GM18873 (cell line): ENCODE data around the gene MAPK12.

Source experiments
- ATAC-seq: cut with Tn5 transposase; IDR thresholded peaks from one replicate; pipeline ENCODE4 v1.9.1; 2021; ENCODE audit warnings: mild to moderate bottlenecking, moderate library complexity, moderate number of reproducible peaks; ENCODE audit not compliant: unreplicated experiment, low FRiP score

MAPK12 gene

DNA sequence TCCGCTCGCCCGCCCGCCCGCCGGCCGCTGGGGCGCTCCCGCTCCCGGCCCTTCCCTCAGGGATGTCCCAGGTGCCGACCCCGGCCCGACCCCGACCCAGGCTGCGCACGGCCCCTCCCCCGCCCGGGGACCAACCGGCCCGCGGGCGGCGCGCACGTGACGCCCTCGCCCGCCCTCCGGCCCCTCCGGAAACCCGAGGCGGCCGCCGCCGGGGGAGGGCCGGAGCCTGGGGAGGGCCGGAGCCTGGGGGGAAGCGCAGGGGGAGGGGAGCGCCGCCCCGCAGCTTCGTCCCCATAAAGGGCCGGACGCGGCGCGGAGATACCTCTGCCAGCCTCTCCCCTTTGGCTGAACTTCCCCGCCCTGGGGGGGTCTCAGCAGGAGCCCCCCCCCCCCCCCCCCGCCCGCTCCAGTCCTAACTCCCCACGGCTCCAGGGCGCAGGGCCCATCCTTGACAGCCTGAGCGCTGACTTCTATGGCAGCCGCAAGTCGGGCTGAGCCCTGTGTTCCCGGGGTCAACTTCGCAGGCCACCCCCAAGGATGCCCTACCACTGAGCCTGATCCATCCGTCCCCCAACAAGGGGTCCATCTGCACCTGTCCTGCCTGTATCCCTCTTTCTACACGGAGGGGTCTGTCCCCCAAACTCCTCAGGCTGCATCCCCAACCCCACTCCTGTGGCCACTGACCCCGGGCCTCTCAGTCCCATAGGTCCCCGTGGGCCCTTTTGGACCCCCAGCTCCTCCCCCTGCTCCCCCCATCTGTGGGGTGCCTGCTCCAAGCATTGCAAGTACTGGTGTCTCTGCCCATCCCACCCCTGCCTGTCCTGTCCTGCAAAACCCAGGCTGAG is at the start of gene MAPK12:
TSS of gene MAPK12 (minus strand) at position 69 of the 845 bp plus-strand sequence. CDS start 174 bp downstream, outside the sequence.
- ATAC-seq, result no peak

DNA sequence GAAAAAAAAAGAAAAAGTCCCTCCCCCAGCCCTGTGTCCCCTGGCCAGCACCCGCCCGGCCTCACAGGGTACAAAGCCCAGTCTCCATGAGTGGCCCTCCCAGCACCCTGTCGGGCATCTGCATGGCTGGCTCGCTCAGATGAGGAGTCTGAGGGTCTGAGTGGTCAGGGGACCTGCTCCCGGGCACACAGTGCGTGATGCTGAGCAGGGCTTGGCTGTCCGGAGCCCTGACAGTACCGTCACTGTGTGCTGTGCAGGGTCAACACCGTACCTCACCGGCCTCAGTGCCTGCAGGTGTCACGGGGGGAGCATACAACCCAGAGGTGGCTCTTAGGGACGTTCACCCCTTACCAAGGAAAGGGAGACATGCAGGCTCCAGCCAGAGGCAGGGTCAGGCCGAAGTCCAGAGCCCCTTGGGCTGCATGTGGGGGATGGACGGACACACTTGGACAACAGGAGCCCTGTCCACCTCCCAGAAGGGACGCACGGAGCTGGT is 49.5 kb upstream of the MAPK12 start:
- no peak for ATAC-seq

DNA sequence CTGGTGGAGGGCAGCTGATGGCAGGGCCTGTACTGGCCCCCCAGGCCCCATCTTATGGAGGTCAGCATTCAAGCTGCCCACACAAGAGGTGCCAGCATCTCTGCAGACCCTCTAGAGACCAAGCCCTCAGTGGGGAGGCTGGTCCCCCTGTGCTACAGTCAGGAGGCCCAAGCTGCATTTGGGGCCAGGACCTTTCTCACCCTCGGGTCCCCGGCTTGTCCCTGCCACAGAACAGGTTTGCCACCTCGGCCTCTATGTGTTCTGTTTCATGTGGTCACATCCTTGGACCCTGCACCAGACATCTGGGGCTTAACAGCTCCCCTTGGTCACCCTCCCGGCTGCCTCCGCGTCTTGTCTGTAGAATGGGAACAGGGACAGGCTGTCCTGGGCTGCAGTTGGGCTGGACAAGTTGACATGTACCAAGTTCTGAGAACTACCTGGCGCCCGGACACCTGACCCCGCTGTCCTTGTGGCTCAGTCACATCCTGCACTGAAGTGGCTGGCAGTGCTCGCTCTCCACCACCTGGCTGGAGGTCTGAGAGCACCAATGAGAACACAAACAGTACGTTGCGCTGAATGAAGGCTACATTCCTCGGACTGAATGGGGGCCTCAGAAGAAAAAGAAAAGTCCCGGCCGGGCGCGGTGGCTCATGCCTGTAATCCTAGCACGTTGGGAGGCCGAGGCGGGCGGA is 48.7 kb upstream of the MAPK12 start:
- ATAC-seq, result no peak

DNA sequence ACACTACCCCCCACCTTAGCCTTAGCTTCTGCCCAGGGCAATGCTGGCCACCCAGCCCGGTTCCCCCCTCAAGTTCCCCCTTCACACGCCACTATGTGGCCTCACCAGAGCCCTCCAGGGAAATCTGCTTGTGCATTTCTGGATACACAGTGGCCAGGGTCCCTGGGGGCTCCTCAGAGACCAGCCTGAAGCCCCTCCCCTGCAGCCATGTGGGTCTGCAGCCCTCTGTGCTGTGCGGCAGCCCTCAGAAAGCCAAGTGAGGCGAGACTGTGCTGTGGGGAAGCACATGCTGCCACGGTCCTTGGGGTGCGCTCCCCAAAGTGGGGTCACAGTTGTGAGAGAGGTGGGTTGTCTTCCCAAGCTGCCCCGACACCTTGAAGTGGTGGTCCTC is 48.1 kb upstream of the MAPK12 start:
- ATAC-seq, result no peak

DNA sequence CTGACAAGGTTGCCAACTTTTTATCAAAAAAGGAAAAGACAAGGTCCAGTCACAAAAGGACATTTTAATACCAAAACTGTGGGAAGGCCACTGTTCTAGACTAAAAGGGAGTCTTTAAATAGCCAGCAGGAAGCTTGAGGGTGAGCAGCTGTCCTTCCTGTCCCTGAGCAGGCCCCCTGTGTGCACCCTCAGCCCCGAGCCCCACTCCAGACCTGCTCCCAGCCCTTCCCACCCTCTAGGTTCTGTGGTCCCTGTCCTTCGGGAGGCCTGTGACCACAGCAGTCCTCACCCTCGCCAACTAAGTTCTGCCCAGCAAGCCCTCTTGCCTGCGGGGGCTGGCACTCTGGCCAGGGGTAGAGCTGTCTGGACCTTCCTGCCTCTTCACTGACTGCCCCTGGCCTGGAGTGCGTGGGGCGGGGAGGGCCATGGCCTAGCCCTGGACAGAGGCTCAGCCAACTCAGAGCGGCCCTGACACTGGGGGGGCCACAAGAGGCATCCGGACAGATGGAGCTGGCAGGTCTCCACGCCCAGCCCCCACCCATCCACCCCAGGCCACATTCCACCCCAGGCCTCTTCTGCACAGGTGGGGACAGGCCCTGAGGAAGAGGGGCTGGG is 47.6 kb upstream of the MAPK12 start:
- ATAC-seq, result no peak

DNA sequence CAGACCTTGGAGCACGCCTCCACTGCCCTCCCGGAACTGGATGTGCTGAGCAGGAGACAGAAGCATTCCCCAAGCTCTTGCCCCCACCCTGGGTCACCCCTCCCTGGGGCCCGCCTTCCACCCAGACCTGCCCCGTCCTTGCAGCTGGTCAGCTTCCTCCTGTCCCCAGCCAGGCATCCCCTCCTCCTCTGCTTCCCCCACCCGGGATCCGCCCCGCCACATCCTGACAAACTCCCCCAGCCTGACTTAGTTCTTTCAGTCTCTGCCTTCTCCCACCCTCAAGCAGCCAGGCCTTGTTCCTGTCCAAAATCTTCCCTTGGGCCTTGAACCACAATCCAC is 47.1 kb upstream of the MAPK12 start:
- ATAC-seq, result no peak

DNA sequence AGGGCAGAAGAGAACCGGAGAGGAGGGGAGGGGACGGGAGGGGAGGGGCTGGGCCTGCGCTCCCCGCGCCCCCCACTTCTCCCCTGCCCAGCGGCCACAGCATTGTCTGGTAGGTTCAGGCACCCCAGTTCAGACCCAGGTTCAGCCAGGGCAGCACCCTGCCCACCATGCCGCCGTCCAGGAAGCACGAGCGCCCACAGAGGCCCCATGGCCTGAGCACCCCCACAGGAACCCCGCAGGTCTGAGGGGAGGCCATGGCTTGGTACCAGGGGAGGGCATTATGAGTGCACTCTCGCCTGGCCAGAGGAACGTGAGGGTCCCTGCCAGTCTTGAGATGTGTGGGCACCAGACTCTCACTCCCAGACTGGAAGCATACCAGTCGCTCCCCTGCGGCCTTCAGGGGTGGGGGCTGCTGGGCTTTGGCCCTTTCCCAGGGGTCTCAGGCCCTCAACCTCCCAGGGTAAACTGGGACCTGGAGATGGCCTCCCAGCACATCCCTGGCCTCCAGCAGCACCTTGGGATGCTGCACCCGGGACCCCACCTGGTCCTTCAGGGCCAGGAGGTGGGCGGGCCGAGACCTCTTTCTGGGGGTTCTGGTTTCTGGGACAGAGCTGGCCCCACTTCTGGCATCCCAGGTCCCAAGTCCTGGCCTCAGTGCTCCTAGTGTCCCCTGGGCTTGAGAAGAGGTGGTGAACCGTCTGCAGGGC is 46.6 kb upstream of the MAPK12 start:
- ATAC-seq, result no peak

DNA sequence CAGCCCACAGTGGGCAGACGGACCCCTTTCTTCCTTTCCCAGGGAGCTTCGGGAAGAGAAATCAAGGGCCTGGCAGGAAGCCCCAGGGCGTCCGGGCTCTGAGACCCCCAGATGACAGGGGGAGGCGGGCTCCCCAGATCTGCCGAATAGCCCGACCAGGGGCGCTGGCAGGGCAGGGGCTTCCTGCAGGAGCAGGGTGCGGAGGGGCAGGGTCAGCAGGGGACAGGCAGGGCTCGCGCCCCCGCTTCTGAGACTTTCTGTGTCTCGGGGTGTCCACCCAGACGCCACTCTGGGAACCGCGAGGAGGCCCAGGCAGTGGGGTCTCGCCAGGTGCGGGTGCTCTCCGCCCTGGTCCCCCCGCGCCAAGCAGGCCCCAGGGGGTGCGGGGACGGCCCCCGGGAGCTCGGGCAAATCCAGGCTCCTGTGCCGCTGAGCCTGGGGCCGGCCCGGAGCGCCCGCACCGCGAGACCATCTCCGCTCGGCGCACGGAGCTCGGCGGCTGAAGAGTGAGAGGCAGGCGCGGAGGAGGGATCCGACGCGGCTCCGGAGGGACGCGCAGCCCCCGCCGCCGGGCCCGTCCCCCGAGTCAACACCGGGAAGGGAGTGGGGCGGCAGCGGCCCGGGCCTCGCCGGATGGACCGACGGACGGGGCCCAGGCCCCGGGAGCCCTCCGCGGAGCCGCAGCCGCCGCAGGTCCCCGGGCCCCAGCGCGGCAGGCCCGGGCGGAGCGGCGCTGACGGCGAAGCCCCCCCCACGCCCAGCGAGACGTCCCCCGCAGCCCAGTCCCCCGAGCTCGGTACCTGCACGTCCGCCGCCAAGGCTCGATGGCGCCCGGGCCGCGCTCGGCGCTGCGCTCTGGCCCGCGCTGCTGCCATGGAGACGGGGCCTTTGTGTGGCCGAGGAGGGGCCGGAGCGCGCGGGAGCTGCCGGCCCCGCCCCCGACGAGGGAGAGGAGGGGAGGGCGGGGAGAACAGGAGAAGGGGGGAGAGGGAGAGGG is 45.6 kb upstream of the MAPK12 start, which contains the start of gene PLXNB2:
TSS of gene PLXNB2 (minus strand) at position 894 of the 997 bp plus-strand sequence. CDS start 17,062 bp downstream, outside the sequence.
- ATAC-seq, result no peak

DNA sequence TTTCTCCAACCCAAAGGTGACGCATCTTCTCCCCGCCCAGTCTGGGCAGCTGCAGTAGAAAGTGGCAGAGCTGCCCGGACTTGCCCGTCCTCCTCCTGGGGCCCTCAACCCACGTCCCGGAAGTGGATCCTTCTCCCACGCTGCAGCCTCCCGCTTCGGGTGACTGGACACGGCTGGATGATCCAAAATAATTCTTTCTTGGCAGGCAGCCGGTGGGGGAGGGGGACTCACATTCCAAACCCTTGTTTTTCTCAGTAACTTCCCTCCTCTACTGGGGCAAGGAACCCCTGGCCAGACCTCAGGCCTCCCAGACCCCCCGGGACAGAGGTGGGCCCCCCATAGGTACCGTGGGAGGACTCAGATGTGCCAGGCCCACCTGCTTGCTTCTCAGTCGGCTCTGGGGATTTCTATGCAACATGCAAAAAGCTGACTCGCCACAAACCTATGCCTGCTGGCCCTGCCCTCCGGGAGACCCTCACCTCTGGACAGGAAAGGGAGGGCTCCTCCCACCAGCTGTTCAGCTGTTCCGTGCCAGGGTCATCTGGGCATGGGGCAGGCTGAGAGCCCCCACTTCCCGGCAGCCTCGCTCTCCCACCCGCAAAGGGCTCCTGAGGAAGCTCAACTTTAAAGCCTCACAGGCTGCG is 44.6 kb upstream of the MAPK12 start:
- ATAC-seq, result no peak

DNA sequence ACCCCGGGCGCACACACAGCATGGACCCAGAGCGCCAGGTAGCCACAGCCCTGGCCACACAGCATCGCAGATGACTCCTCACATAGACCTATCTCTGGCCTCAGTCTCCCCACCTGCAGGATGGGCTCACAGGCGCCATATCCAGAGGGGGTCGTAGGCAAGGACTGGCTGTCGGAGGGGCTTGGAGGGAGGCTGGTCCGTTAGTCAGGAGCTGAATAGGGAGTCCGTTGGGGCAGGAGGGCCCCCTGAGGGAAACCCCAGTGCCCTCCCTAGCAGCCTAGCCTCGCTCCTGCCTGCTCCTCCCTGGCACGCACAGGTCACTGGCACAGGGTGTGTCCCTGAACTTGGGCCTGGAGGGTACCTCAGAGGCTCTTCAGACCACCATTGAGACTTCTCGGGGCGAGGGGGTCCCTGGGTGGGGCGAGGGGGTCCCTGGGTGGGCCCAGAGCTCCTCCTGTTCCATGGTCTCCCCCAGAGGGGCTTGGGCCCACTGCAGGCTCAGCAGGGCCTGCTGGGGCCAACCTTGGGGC is 44.0 kb upstream of the MAPK12 start:
- ATAC-seq, result no peak

DNA sequence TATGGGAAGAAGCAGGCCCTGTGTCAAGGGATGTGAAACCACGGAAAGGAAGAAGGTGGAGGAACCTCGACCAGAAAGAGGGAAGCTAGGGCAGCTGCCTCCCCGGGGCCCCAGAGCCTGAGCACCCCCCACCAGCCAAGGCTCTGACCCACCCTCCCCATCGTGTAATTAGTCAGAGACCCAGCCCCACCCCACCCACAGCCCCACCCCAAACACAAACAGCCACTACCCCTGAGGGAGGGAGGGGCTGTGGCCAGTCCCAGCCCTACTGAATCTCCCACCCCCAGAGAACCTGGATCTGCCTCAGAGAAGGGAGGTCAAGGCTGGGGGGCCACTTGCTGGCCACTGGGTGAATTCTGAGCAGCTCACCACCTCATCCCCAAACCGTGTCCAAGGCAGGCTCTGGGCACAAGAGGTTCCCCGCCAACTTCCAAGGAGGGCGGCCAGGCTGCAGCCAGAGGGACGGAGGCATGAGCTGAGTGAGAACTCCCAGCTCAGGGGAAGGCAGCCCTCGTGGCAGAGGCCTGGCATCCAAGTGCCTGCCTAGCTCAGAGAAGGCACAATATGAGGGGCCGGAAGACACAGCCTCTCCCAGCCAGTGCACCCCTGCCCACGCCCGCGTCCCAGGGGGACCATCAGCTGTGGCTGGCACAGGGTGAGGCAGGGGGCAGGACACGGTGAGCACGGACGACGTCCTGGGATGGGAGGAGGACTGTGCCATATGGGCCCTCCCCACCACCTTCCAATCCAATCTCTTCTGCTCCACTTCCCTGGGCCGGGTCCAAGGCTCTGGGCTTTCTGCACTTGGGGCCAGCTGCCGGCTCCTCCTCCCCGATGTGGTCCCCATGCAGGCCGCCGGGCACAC is 43.3 kb upstream of the MAPK12 start:
- no peak for ATAC-seq

DNA sequence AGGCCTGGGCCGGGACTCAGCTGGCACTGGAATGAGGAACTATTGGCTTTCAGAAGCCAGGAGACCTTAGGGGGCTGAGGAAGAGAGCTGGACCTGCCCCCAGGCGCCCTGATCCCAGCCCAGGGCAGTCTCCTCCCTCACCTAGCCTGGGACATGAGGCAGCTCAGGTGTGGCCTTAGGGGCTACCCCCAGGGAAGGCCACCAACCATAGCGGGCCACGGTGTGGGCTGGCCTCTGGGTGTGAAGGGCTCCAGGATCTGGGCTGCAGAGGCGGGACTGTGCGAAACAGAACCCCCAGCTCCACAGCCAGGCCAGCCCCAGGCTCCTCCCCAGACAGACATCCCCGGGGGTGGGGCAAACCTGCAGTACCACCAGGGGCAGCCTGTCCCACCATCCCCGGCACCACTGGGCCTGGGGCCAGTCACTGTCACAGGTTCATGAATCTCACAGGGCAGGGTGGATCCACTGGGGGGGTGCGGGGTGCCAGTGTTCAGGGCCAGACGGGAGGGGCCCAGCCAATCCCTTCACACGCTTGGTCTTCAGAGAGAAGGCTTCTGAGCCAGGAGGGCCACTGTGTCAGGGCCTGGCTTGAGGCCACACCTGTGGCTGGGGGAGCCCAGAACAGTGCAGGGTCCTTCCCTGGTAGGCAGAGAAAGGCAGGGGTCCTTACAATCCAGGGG is 42.5 kb upstream of the MAPK12 start:
- no peak for ATAC-seq

DNA sequence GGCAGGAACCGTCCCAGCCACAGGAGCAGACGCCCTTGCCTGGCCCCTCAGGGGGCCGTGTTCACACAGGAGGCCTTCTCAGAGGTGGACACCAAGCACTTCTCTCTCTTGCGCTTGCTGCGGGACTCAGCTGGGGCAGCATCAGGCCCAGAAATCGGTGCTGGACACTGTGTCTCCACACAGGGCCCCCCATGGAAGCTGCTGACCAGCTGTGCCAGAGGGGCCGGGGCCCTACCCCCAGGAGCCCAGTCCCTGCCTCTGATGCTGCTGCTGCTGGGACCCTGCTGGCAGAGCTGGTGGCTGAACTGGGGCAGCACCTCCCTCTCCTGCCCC is 42.0 kb upstream of the MAPK12 start:
- no peak for ATAC-seq

DNA sequence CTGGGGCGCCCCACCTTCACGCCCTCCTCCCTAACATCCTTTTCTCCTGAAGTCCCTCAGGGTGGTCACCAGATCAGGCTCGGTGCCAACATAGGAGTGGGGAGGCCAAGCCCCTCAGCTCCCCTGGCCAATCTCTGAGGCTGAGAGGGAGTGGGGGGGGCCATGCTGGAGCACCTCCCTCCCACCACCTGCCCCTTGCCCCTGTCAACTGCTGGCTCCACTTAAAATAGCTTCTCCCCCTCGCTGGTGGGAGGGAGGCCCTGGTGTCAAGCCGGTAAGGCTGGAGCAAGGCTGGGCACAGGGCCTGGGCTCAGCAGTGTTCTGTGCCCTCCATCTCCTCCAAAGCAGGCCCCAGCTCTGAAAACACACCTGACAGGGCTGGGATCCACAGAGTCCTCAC is 41.1 kb upstream of the MAPK12 start:
- ATAC-seq, result no peak

DNA sequence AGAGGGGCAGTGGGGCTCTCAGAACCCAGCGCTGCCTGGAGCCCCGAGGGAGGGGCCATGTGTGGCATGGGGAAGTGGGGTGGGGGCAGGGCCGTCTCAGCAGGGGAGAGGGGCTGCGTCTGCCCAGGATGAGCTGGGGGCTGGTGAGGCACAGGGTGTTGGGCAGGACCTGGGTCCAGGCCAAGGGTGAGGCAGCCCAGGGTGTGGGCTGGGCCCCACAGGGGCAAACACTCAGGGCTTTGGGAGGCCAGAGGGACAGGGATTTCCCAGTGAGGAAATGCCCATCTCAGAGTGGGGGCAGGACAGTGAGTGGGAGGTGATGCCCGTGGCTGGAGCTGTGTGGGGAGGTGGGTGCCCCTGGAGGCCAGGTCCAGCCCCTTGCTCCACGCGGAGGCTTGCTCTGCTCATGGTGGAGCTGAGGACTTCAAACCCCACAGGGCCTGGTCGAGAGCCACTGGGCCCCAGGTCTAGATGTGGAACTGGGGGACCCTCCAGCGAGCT is 40.6 kb upstream of the MAPK12 start:
- no peak for ATAC-seq

DNA sequence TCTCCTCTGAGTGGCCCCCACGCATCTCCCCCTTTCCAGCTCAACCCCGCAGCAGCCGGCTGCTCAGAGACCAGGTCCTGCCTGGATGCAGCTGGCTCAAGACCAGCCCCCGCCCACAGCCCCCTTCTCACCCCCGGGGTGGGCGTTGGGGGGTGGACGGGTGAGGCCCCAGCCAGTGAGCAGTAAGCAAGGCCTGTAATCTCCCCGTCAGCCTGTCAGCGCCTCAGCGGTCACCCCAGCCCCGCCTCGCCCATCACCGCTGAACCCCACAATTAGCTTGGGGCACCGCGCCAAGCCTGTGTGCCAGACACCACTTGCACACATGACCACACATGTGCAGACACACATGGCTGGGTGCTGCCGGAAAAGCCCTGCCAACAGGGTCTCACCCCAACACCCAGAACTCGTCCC is 40.1 kb upstream of the MAPK12 start:
- ATAC-seq, result no peak

DNA sequence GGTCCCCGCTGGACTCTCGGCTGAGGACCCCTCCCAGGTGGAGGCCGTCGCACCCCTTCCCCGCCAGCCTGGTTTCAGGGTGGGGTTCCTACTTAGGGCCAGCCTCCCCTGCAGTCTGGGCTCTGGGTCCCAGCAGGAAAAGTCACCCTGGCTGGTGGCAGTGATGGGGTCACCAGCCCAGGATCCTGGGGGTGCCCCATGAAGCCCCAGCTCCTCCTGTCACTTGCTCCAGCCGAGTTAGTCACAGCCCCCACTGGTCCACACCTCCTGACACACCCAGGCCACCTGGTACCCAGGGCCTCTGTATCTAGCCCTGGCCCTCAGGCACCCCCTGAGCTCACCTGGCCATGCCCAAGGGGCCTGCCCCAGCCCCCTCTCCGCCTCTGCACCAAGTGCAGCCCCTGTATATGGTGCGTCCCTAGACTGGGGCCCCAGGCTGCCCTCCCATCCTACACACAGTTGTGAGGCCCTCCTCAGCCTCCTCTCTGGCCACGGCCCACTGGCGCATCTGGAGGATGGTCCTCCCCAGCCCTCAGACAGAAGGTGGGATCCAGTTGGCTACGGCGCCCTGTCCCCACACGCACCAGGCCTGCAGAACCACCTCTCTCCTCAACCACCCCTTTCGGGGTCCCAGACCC is 39.3 kb upstream of the MAPK12 start:
- ATAC-seq, result no peak
